GM12872 (cell line): ENCODE data around the gene SUFU.

Source experiments
- TF ChIP-seq, protein P1 (sequence below): IDR thresholded peaks from 3 replicates; pipeline ENCODE4 v1.5.1; 2011; ENCODE audit warnings: low read depth, mild to moderate bottlenecking, low read length, moderate library complexity; ENCODE audit not compliant: insufficient read depth

The SUFU gene

DNA sequence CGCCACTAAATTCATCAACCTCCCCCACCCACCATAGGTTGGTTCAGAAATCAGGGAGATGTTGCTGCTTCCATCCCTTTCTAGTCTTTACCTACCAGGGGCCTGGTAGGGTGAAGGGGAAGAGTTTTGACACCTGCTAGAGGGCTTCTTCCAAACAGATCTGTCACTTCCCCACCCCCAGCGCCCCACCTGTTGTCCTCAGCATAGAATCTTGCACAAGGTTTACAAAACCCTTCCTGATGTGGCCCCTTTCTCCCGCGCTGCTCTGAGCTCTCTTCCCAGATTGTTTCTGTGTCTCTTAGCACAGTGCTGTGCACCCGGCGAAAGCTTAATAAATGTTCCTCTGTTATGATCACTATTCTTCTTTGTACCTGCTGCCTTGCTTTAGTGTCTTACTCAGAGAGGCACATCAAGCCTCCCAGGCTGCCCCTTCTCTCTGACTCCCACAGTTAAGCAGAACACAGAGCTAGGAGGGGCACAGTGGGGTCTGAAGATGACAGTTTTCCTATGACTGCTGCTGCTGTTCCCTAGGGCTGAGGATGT is 41.2 kb upstream of the SUFU start:
- TF ChIP-seq, protein P1, sequence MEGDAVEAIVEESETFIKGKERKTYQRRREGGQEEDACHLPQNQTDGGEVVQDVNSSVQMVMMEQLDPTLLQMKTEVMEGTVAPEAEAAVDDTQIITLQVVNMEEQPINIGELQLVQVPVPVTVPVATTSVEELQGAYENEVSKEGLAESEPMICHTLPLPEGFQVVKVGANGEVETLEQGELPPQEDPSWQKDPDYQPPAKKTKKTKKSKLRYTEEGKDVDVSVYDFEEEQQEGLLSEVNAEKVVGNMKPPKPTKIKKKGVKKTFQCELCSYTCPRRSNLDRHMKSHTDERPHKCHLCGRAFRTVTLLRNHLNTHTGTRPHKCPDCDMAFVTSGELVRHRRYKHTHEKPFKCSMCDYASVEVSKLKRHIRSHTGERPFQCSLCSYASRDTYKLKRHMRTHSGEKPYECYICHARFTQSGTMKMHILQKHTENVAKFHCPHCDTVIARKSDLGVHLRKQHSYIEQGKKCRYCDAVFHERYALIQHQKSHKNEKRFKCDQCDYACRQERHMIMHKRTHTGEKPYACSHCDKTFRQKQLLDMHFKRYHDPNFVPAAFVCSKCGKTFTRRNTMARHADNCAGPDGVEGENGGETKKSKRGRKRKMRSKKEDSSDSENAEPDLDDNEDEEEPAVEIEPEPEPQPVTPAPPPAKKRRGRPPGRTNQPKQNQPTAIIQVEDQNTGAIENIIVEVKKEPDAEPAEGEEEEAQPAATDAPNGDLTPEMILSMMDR, result no peak

DNA sequence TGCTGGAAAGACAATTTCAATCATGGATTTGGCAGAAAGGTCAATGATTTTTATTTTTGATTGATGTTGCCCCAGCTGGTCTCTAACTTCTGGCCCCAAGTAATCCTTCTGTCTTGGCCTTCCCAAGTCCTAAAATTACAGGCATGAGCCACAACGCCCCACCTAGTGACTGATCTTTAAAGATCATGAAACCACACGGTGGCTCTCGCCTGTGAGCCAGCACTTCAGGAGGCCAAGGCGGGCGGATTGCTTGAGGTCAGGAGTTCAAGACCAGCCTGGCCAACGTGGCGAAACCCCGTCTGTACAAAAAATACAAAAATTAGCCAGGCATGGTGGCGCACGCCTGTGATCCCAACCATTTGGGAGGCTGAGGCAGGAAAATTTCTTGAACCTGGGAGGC is 39.8 kb upstream of the SUFU start:
- TF ChIP-seq, protein P1, result no peak

DNA sequence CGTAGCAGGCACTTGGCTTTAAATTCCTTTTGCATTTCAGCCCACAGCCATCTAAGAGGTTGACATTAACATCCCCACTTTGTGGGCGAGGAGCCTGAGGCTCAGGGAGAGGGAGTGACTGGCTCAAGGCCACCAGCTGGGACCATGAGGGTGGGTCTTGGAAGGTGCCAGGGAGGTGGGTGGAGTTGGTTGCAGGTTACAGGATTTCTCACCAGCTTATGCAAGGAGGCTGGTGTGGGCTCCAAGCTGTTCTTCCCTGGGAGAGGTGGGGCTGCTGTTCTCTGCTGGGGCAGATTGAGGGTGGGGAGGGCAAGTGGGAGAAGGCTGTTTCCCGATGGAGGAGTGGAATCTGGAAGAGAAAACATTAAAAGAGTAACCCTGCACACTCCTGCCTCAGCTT is 38.3 kb upstream of the SUFU start:
- TF ChIP-seq, protein P1, result no peak

DNA sequence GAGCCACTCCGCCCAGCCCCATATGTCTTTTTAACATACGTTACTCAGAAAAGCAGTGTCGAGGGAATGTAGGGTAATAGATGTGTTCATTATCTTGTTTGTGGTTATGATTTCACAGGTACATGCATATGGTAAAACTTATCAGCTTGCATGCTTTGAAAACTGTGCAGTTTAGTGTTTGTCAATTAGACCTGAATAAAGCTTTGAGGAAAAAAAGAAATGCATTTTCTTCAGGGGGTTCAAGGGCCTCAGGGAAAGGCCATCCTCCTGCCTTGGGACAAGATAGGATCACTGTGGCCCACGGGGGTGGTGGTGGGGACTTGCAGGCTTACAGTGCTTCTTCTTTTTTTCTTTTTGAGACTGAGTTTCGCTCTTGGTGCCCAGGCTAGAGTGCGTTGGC is 36.5 kb upstream of the SUFU start:
- TF ChIP-seq, protein P1, result no peak

DNA sequence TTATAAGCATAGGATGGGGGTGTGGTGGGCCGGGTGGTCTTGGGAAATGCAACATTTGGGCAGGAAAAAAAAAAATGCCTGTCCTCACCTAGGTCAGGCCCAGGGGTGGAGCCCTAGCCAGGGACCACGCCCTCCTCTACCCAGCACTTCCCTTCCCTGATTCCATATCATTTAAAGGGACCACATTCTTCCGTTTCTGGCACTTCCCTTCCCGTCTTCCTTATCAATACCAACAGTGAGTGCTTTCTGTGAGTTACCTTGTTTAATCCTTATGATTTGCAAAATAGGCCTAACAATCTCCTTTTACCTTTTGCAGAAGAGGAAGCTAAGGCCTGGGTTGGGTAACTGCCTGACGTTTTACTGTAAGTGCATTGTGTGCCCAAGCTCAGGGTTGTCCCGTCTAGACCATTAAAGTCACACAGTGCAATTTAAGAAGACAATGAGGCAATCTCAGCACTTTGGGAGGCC is 35.8 kb upstream of the SUFU start:
- TF ChIP-seq, protein P1, result no peak

DNA sequence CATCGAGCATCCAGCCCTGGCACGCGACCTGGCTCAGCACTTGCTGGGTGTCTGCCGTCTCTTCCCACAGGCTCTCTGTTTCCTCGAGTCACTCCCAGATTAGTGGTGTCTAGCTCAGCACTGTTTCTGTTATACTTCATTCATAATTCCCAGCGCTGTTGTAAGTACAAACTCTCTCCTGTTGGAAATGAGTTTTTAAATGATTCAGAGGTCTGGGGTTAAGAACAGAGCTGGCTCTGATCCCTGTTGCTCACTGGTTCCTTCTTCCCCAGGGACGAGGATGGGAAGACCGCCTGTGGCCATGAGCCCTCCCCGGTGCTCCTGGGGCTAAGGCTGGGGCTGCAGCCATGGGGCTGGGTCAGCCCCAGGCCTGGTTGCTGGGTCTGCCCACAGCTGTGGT is 35.1 kb upstream of the SUFU start:
- TF ChIP-seq, protein P1, result no peak

DNA sequence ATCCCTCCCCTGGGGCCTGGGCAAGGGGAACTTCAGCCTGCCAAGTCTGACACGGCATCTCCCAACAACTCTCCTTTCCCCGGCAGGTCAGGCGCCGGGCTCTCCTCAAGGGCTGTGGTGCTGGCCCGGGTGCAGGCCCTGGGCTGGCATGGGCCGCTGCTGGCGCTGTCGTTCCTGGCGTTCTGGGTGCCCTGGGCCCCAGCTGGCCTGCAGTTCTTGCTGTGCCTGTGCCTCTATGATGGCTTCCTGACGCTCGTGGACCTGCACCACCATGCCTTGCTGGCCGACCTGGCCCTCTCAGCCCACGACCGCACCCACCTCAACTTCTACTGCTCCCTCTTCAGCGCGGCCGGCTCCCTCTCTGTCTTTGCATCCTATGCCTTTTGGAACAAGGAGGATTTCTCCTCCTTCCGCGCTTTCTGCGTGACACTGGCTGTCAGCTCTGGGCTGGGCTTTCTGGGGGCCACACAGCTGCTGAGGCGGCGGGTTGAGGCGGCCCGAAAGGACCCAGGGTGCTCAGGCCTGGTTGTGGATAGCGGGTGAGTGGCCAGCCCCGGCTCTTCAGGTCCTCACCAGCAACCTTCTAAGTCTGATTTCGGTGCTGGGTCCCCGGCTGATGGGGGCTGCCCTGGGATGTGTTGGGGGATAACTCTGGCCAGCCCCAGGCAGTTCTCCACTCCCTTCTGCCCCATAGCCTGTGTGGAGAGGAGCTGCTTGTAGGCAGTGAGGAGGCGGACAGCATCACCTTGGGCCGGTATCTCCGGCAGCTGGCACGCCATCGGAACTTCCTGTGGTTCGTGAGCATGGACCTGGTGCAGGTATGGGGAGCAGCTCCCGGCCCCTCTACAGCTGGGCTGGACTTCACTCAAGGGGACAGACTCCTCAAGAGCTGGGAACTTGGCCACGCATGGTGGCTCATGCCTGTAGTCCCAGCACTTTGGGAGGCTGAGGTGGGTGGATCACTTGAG is 32.9 kb upstream of the SUFU start:
- TF ChIP-seq, protein P1, result no peak
